NCI-H1694 treated with DMSO at 0.1 percent for 48 hours (cell line): ENCODE data around the gene LCP1.
"Not testable (repeated sequence)": the region's sequence is repeated elsewhere in the genome, so short reads cannot be mapped to it uniquely, and the experiment has no call there.

Experiments
- DNase-seq: peaks from one replicate; lab custom pipeline; 2025; lab: John Stamatoyannopoulos, UW

Gene LCP1

DNA sequence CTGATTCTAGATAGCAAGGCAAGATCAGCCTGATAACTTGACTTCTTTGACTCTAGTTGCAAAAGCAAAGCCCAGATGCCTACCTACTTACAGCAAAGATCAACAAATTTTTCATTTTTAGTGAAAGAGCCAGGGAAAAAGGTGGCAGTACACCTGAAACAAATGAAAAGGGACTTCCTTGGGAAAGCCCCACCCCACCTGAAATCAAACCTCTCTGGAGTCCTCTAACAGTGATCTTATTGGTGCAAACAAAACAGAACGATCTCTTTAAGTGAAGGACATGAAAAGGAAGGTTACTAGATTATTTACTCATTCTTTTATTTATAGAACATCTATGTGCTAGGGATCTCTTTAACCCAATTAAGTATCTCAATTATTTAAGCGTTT lies 507 bp upstream of the LCP1 start:
- no peak for DNase-seq

DNA sequence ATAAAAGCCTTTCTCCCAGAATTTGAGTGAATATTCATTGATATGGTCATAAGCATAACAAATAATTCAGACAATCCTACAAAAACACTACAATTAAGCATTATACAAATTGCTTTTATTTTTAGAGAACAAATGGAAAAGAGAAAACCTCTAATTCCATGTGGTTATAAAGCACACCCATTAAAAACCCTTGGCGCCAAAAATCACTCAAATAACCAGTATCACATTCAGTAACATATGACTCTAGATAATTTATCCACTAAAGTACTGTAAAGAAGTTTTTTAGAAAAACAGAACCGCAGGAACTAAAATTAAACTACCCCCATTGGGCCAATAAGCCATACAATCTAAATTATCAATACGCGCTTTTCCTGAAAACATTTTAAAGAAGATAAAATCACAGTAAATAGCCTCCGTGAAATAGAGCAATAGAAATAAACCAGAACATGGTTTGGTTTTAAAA lies 569 bp downstream of the LCP1 start:
- DNase-seq = no peak

DNA sequence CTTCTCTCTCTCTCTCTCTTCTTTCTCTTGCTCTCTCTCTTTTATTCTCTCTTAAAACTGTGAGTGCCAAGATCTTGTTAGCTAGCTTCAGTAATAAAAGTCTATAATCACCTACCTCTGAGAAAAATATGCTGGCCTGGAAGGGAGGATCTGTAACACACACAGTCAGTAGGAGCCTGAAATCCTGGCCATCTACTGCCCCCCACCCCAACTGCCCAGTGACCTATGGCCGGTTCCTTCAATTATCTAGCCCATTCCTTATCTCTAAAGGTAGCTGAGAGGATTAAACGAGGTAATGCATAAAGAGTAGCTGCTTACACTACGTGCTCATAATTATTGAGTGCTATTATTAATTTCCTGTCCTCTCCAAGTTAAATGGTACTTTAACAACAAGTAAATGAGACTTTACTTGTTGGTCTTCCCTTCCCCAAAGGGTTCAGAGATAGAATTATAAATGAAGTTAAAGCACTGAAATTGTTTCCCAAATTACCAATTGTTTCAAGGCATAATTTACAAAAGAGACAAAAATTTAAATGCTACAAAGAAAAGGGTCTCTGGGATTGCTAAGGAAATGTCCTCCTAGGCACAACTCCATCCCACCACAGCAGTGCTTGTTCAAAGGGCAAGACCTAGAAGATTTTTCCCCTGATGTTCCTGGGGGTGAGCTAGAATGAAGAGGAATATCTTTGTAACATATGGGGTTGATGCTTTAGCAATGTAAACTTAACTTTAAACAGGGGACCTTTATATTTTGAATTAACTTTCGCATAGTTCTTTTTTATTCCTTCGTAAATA lies 1.8 kb downstream of the LCP1 start:
- no peak for DNase-seq

DNA sequence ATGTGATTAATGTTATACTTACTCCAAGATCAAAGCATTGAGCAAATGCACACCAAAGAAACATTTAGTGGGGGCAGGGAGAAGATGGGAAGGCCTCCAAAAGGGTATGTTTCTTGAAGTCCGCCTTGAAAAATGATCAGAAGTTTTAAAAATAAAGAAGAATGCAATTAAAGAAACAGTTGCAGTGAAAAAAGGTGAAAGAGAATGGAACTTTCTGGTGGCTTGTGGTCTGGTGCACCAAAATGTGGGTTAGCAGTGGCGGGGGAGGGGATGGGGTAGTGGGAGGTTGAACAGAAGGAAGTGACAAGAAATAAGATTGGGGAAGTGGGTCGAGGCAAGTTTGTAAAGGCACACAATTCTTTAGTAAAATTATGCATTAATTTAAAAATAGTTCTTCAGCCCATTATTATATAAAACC lies 2.5 kb downstream of the LCP1 start:
- no peak for DNase-seq

DNA sequence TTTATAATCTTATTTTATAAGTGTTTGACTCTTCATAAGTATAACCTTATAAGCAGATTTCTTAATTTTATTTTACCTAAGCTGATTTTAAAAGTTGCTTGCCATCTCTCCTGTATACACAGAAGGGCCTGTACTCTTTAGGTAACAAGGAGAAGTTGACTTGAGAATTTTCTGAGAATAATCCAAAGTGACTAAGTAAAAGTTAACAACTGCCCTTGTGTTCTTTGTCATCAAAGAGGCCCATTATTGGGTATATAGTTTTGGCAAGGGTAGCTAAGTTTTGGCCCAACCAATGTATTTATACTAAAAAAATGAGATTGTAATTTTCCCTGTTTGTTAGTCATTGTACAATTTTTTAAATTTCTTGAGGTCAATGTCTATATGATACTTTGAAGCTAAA lies 3.2 kb downstream of the LCP1 start:
- DNase-seq = no peak

DNA sequence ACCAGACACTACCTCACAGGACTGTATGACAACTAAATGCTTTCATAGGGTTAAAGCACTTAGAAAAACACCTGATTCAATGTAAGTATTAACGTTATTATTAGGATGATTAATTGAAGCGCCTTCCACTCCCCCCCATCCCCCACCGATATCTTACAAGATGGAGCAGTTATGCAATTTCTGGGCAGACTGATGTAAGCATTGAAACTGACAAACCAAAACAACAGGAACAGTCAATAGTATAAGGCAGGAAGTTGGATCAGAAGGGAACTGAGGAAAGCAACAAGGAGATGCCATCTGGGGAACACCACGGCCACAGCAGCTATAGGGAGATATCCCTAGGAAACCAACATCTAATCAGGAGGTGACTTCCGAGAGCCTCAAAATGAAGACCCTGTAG lies 3.8 kb downstream of the LCP1 start:
- DNase-seq = no peak

DNA sequence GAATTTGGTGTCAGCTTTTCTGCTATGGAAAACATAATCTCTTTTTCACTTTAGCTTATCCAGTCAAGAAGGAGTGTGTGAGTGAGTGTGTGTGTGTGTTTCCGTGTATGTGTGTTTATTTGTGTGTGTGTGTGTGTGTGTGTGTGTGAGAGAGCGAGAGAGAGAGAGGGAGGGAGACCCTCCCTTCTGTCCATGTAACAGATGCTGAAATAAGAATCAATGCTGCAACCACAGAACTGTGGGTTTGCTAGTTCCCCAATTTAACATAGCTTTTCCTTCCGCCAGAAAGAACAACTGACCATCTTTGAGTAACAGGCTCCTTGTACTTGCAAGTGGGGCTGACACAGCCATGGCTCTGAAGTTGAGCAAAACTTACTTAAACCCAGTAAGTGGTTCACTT lies 5.2 kb downstream of the LCP1 start:
- DNase-seq = peak; percentile 5

DNA sequence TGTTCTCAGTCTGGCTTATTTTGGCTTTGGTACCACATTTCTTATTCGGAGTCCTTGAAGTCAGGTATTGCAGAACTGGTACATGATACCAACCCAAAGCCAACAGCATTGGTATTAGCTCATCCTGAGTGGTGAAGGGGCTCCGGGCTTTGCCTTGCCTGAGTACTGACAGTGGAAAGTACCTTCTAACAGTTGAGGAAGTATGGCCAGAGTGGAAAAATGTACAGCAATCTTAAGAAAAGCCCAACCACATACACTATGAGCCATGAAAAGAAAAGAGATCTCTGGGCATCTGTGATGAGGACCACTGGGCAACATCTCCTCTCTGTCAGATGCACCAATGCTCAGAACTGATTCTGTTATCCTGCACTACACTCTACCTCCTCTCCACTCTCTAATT lies 8.3 kb downstream of the LCP1 start:
- no peak for DNase-seq

DNA sequence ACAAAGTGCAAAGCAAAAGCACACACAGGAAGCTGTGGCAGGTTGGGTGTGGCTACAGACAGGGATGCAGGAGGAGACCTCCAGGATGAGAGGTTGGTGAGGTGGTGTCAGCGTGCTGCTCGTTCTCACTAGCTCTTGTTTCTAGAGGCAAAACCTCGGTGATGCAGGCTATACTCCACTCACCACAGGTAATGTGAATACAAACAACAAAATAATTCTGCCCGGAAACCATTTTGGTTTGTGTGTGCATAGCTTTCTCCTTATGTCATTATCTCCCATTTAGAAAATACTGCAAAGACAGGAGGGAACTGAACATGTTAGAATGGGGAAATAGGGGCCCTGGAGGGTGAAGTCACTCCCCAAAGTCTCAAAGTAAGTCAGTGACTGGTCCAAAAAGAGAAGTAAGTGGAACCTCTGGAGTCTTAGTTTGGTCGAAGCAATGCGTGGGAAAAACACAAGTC lies 9.4 kb downstream of the LCP1 start:
- DNase-seq = no peak

DNA sequence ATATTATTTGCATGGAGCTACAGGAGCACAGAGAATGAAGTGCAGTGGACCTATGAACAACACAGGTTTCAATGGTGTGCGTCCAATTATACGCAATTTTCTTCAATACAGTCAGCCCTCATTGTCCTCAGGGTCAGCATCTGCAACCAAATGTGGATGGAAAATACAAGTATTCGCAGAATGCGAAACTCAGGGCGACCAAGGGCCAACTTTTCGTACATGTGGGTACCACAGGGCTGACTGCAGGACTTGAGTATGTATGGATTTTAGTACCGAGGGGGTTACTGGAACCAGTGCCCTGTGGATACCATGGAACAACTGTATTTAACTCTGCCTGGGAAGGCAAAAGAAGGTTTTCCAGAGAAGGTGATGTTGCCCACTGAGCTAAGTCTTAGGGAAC lies 10.2 kb downstream of the LCP1 start:
- DNase-seq = no peak

DNA sequence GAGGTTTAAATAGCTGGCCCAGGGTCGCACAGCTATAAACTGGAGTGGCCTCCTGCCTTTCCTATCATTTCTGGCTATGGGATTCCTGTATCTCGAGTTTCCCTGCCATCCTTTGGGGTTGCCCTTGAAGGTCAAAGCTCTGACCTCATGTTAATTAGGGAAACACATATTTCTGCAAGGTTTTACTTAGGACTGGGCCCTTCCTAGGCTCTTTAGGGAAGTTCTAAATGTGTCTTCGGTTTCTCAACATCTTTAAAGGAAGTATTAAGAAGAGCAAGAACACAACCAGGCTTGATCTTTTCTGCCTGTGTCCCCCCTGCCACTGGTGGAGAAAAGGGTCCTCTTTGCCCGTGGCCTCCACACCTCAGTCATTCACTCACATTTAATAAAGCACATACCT lies 10.8 kb downstream of the LCP1 start:
- DNase-seq = no peak

DNA sequence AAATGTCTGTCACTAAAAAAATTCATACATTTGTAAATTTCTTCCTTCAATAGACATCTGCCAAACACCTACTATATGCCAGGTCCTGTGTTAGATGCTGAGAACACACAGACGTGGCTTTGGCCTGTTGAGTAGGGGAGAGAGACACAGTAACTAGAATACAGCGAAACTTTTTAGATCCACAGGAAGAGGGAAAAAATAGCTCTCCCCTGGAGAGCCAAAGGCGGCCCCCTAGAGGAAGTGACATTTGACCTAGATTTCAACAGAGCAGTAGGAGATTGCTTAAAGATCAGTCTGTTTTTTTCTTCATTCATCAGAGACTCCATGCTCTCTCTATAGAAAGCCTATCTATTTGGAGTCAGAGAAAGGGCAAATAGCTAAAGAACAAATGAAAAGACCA lies 11.3 kb downstream of the LCP1 start:
- no peak for DNase-seq

DNA sequence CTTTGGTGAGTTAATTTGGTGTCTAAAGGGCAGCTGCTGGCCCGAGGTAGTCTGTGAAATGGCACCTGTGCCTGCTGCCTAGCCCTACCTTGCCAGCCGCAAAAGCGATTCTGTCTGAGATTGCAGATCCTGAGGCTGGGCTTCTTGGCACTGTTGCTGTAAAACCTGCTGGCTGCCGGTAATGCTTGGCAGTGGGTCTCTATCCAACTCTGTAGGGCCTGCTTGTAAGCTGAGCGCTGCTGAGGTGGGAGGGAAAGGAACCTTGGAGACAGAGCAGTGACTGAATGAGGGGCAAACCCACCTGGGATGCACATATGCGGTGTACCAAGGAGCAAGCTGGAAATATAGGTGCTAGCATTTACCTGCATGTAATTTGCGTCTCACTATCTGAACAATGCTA lies 11.7 kb downstream of the LCP1 start:
- DNase-seq = no peak

DNA sequence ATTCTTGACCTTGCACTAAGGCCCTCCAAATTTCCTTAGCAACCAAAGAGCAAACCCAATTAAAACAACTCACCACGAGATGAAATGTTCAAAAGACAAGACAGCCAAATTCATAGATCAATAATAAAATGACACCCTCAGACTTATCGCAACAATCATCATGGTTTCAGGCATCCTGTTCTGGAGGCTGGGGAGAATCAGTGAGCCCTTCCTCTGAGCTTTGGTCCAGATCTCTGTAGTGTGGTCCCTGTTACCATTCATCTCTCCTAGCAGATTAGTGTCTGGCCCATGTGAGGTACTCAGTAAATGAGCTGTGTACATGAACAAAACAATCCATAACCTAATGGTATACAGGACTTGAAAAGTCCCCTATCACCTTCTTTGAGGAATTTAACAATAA lies 12.2 kb downstream of the LCP1 start:
- no peak for DNase-seq

DNA sequence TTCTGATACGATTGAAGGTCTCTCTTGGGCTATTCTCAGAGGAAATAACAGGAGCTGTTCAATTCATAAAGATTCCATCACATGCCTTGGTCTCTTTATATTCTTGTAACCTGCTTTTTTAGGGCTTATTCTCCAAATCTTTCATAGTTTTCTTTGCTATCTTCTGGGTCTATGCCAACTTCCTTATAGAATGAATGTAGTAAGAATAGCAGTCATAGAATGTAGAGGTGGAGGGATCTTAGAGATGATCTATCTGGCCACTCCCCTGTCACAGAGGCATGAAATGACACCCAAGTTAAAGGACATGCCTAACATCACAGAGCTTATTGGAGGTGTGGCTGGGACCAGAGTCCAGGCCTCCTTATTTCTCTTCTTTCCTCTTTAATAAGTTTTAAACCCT lies 13.2 kb downstream of the LCP1 start:
- DNase-seq = no peak

DNA sequence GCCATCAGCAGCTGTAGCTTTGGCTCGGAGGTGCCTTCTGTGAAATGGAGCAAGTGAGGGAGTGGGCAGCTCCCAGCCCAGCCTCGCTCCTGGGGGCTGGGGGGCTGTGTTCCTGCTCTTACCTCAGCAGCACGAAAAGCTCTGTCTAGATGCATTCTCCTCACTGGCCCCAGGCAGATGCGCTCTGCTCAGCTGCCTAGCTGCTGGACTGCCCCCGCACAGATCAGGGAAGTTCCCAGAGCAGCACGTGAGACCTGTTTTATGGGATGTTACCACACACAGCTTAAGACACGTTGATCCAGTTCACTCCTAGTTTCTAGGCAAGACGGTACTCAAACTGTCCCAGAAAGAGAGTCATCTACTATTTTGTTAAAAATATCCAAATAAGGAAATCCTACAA lies 13.6 kb downstream of the LCP1 start:
- no peak for DNase-seq

DNA sequence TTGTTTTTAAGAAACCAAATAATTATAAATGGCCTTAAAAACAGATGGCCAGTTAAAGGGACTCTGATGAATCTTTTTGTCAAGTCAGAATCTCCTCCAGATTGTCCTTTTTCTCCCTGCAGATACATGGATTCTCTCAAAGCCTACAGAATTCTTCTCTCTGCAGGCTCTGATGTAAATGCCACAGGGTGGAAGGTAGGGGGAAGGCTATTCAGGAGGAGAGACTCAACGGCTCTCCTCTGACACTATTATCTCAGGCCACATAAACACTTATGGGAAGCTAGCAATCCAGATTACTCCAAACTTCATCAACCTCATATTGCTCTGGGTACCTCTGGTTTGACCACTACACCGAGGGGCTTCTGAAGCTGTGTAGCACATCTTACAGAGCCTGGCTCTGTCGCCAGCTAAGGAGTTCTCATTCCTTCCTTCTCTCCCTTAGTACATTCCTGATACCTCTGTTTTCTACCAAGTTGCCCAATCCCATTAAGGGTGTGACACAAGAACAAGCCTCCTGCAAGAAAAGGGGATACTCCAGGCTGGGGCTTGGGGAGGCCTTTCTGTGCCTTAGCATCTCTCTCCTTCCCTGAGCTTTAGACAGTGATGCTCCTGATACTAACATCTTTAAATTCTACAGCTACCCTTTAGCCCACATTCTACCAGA lies 14.9 kb downstream of the LCP1 start:
- DNase-seq = no peak

DNA sequence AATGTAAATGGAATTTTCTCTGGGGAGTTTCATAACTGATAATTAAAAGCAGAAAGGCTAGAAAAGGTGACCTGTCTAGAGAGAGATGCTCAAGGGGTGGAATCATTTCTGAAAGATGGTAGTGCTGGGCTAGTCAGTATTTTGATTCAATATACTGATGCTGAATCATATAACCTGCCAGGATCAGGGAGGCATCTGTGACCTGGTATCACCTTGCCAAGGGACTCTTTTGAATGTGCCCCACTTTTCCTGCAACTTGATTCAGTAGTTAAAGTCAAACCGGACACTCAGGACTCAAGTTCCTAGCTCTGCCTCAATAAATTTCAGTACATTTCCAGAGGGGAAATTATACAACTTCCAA lies 15.8 kb downstream of the LCP1 start:
- DNase-seq = no peak

DNA sequence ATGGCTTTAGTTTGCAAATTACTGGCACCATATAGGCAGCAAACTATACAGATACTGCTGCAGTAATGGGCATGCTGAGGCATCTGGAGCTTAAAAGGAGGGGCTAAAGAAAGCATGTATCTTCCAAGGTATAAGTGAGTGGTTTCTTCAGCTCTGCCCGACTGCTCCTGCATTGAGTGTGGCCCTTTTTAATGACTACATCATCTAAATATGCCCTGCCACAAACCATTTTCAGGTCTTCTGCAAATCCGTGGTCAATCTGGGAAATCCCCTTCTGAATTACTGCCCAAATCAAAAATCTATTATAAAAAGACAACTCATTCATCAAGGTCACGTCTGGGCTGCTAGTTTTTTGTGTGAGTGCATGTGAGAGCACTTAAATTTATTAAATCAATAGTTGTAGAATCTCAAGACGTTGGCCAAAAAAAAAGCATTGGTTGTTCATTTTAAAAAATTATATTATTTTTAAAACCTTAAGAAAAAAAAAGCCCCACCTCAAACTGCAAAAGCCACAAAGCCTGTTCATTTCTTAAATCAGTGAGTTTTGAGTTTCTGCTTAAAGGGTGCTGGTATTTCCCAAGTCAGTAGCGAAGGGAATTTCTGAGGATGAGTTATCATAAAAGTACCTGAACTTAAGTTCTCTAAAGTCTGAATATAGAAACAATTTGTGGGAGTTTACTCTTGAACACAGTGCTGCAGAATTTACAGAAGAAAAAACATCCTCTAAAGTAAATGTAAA lies 16.3 kb downstream of the LCP1 start:
- DNase-seq = no peak

DNA sequence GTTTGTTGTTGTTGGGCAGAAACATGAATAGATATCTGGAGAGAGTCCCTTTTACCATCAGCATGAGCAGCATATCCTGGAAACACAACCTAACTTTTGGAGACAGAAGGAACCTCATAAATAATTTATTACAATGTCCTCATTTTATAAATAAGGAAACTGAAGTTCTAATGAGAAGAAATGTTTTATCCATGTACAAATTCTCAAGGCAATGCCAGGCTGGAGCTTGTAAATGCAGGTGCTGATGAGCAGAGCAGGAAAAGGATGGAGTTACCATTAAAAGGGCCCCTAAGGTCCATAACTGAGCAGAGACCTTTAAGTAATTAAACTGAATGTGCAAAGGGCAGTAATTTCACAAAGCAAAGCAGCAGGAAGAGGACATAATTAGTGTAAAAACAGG lies 17.3 kb downstream of the LCP1 start:
- no peak for DNase-seq

DNA sequence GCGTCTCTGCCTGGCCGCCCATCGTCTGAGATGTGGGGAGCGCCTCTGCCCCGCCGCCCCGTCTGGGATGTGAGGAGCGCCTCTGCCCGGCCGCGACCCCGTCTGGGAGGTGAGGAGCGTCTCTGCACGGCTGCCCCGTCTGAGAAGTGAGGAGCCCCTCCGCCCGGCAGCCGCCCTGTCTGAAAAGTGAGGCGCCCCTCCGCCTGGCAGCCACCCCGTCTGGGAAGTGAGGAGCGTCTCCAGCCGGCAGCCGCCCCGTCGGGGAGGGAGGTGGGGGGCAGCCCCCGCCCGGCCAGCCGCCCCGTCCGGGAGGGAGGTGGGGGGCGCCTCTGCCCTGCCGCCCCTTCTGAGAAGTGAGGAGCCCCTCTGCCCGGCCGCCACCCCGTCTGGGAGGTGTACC lies 19.2 kb downstream of the LCP1 start:
- not testable (repeated sequence) for DNase-seq

DNA sequence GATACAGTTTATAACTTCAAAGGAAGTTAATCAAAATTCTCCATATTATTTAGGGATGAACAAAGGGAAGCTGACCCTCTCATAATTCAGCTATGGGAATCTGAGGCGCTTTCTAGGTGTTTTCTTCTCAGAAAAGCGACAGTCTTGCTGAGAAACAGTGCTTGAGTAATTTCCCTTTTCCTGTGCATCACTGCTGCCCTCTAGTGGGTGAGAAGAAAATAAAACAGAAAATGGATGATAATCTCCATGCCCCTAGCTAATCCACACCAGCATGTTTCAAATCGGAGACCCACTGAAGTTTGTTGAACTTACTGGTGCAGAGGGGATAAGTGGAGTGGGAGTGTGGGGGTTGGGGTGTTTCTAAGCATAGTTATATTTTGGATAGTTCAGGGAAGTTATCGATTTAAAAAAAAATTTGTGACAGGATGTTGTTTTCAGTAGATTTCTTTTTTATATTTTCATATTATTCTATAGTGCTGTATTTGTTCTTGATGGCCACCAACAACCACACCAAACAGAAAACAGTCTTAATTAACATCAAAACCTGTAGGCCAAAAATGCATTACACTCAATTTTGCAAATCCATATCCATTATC lies 21.4 kb downstream of the LCP1 start:
- peak; percentile 55 for DNase-seq

DNA sequence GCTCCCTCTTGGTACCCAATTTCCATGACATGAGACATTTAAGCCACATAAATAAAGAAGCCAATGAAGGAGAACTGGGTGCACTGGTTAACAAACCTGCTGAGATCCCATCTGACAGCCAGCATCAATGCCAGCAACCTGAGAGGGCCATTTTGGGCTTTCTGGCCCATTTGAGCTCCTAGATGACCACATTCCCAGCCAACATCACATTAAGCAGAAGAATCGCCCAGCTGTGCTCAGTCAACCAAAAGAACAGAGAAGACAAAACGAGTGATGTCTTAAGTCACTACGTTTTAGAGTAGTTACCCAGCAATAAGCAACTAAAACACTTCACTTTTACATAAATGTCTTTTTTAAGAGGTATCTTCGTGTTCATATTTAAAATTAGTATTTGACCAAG lies 21.9 kb downstream of the LCP1 start:
- no peak for DNase-seq
